OCI-LY1 (cell line): ENCODE results near the gene DENND4A.

Source experiments
- H2AFZ ChIP-seq: fragments of 200-600 bp; sonication (generic), shearing (Covaris generic); 2 replicates; pipeline ENCODE4 v1.6.0; 2014; ENCODE audit warnings: antibody characterized with exemption, mild to moderate bottlenecking, low read length
- H3F3A ChIP-seq: fragments of 200-600 bp; sonication (generic), shearing (Covaris generic); 2 replicates; pipeline ENCODE4 v1.6.0; 2014; ENCODE audit warnings: mild to moderate bottlenecking, antibody characterized with exemption, low read length, moderate library complexity; ENCODE audit not compliant: insufficient read depth
- H3K27ac ChIP-seq: fragments of 200-600 bp; sonication (generic); 2 replicates; pipeline ENCODE4 v1.5.1; 2014; ENCODE audit warnings: low read length, mixed run types, mild to moderate bottlenecking, low read depth; ENCODE audit not compliant: poor library complexity, severe bottlenecking
- H3K27me3 ChIP-seq: fragments of 200-600 bp; sonication (generic); 2 replicates; pipeline ENCODE4 v1.6.0; 2014; ENCODE audit warnings: antibody characterized with exemption, mild to moderate bottlenecking, low read length, moderate library complexity; ENCODE audit not compliant: insufficient read depth
- H3K36me3 ChIP-seq: fragments of 200-600 bp; sonication (generic); 2 replicates; pipeline ENCODE4 v1.6.1; 2014; ENCODE audit warnings: mild to moderate bottlenecking, antibody characterized with exemption, low read length, moderate library complexity, mixed read lengths; ENCODE audit not compliant: insufficient read depth
- H3K4me1 ChIP-seq: fragments of 200-600 bp; sonication (generic); 2 replicates; pipeline ENCODE4 v1.5.1; 2014; ENCODE audit warnings: mild to moderate bottlenecking, low read length, moderate library complexity; ENCODE audit not compliant: insufficient read depth, severe bottlenecking
- H3K4me2 ChIP-seq: fragments of 200-600 bp; sonication (generic), shearing (Covaris generic); 2 replicates; pipeline ENCODE4 v1.6.1; 2014; ENCODE audit warnings: low read length
- H3K4me3 ChIP-seq: fragments of 200-600 bp; sonication (generic); 2 replicates; pipeline ENCODE4 v1.5.1; 2014; ENCODE audit warnings: low read length, low read depth, mild to moderate bottlenecking, mixed read lengths; ENCODE audit not compliant: poor library complexity, severe bottlenecking
- H3K79me2 ChIP-seq: fragments of 200-600 bp; shearing (Covaris generic); 2 replicates; pipeline ENCODE4 v1.6.1; 2016; ENCODE audit warnings: mixed run types, low read length, mixed read lengths; ENCODE audit not compliant: insufficient read depth
- H3K9ac ChIP-seq: fragments of 200-600 bp; sonication (generic), shearing (Covaris generic); 2 replicates; pipeline ENCODE4 v1.6.1; 2014; ENCODE audit warnings: mild to moderate bottlenecking, low read length, mixed read lengths
- H3K9me2 ChIP-seq: fragments of 200-600 bp; sonication (generic), shearing (Covaris generic); 2 replicates; pipeline ENCODE4 v1.6.1; 2014; ENCODE audit warnings: low read depth, mild to moderate bottlenecking, low read length, mixed read lengths
- H3K9me3 ChIP-seq: fragments of 200-600 bp; shearing (Covaris generic); 2 replicates; pipeline ENCODE4 v1.6.1; 2014; ENCODE audit warnings: low read length, mixed read lengths
- H4K20me1 ChIP-seq: fragments of 200-600 bp; sonication (generic), shearing (Covaris generic); 2 replicates; pipeline ENCODE4 v1.6.0; 2016; ENCODE audit warnings: mild to moderate bottlenecking, low read length; ENCODE audit not compliant: insufficient read depth
- EZH2 ChIP-seq: fragments of 200-600 bp; sonication (generic), shearing (Covaris generic); IDR thresholded peaks from 2 replicates; pipeline ENCODE4 v1.8.0; 2017; ENCODE audit warnings: borderline replicate concordance, mixed run types, mild to moderate bottlenecking, antibody characterized with exemption, low read length, moderate library complexity, mixed read lengths
- TF ChIP-seq, protein P1 (sequence below): fragments of 200-600 bp; sonication (generic), shearing (Covaris generic); IDR thresholded peaks from 2 replicates; pipeline ENCODE4 v1.5.1; 2017; ENCODE audit warnings: mild to moderate bottlenecking, antibody characterized with exemption, low read length, moderate library complexity, mixed read lengths

DENND4A gene

GRCh38 chr15:65792138-65792987 lies at the start of gene DENND4A:
DENND4A (minus strand) TSS chr15:65792293; CDS start chr15:65756450, 35,843 bp downstream.
- Histone ChIP-seq H3K9ac (peak within 1 kb of the TSS; percentile 91), H3K9me2 (no peaks in the 10 kb centered on the region), H3K27ac (peak within 1 kb of the TSS; percentile 77), H3K4me1 (peaks cover 44% of the 10 kb centered on the region), H3K36me3 (no peaks in the 10 kb centered on the region), H3K4me2 (peak within 1 kb of the TSS; percentile 87), H3K27me3 (no peaks in the 10 kb centered on the region), H2AFZ (peak within 1 kb of the TSS; percentile 43; the same call in 1 of the 2 replicates), H3F3A (no peaks in the 10 kb centered on the region), H4K20me1 (no peaks in the 10 kb centered on the region), H3K79me2 (peaks cover 42% of the 10 kb centered on the region), H3K4me3 (peak within 1 kb of the TSS; percentile 91), H3K9me3 (no peaks in the 10 kb centered on the region)
- TF ChIP-seq, protein P1, sequence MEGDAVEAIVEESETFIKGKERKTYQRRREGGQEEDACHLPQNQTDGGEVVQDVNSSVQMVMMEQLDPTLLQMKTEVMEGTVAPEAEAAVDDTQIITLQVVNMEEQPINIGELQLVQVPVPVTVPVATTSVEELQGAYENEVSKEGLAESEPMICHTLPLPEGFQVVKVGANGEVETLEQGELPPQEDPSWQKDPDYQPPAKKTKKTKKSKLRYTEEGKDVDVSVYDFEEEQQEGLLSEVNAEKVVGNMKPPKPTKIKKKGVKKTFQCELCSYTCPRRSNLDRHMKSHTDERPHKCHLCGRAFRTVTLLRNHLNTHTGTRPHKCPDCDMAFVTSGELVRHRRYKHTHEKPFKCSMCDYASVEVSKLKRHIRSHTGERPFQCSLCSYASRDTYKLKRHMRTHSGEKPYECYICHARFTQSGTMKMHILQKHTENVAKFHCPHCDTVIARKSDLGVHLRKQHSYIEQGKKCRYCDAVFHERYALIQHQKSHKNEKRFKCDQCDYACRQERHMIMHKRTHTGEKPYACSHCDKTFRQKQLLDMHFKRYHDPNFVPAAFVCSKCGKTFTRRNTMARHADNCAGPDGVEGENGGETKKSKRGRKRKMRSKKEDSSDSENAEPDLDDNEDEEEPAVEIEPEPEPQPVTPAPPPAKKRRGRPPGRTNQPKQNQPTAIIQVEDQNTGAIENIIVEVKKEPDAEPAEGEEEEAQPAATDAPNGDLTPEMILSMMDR = no peak

DNA sequence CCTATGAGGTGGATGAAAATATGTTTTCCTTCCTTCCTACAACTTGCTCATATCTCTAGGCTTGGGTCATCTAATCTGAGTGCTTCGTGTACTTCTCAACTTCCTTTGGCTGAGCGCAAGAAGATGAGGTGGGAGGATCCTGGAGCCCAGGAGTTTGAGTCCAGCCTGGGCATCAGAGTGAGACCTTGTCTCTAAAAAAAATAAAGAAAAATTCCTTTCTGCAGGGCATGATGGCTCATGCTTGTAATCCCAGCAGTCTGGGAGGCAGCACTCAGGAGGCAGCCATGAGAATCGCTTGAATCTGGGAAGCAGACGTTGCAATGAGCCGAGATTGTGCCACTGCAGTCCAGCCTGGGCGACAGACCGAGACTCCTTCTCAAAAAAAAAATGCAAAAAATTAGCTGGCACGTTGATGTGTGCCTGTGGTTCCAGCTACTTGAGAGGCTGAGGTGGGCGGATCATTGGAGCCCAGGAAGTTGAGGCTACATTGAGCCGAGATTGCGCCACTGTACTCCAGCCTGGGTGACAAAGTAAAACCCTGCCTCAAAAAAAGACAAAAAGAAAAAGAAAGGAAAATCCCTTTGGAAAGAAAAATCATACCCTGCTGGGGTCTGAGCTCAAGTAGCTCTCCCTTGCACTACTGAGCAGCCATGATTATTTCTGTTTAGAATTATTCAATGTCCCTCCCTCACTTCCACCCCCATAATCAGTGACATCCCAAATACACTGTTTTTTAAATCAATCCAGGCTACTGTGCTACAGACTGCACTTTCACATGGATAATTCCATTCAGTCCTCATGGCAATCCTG lies 49.2 kb upstream of the DENND4A start:
- Histone ChIP-seq H3K9ac (no peak overlapping the region), H3K4me2 (no peak overlapping the region)

GRCh38 chr15:65839985-65840384 lies 47.9 kb upstream of the DENND4A start:
- Histone ChIP-seq H4K20me1 (no peaks in the 10 kb centered on the region), H3K4me3 (no peak overlapping the region), H3K9me2 (no peaks in the 10 kb centered on the region), H3K4me1 (peaks cover 6% of the 10 kb centered on the region), H3K79me2 (no peaks in the 10 kb centered on the region), H3K27me3 (no peaks in the 10 kb centered on the region), H2AFZ (no peak overlapping the region), H3K36me3 (no peaks in the 10 kb centered on the region), H3K4me2 (no peak overlapping the region), H3K27ac (no peak overlapping the region), H3K9me3 (no peaks in the 10 kb centered on the region), H3K9ac (no peak overlapping the region), H3F3A (no peaks in the 10 kb centered on the region)
- TF ChIP-seq EZH2 = no peak
- TF ChIP-seq, protein P1 = no peak

More for the DNA sequence above, 49.2 kb upstream of the DENND4A start:
- H4K20me1 ChIP-seq = no peaks in the 10 kb centered on the region
- TF ChIP-seq, protein P1 = no peak
- TF ChIP-seq EZH2 = no peak
- H3K4me3 ChIP-seq = no peak overlapping the region
- no peaks in the 10 kb centered on the region for H3K36me3 ChIP-seq
- H3K9me3 ChIP-seq = no peaks in the 10 kb centered on the region
- H3K9me2 ChIP-seq = no peaks in the 10 kb centered on the region
- peaks cover 6% of the 10 kb centered on the region for H3K4me1 ChIP-seq
- no peaks in the 10 kb centered on the region for H3K27me3 ChIP-seq
- no peak overlapping the region for H3K27ac ChIP-seq
- H3K79me2 ChIP-seq = no peaks in the 10 kb centered on the region
- no peaks in the 10 kb centered on the region for H3F3A ChIP-seq
- H2AFZ ChIP-seq = no peak overlapping the region
